Trophoblast cell (in vitro differentiated cells and primary cell): Measurements from ENCODE around the gene GLIS1.

ENCODE experiments used
- DNase-seq, 2 donors: peaks; one replicate each; pipeline ENCODE4 v3.0.0-alpha.2; 2016
- H2AFZ ChIP-seq: 2 replicates; pipeline ENCODE4 v1.6.1; 2013; ENCODE audit warnings: low read length, moderate library complexity, mild to moderate bottlenecking; ENCODE audit not compliant: insufficient read depth, poor library complexity
- H2AK5ac ChIP-seq: 2 replicates; pipeline ENCODE4 v1.6.1; 2013; ENCODE audit warnings: mild to moderate bottlenecking, low read length
- H2BK120ac ChIP-seq: 2 replicates; pipeline ENCODE4 v1.6.1; 2013; ENCODE audit warnings: low read length, mild to moderate bottlenecking, moderate library complexity; ENCODE audit not compliant: insufficient read depth, poor library complexity
- H2BK12ac ChIP-seq: 2 replicates; pipeline ENCODE4 v1.6.1; 2013; ENCODE audit warnings: mild to moderate bottlenecking, low read length, moderate library complexity
- H2BK5ac ChIP-seq: 2 replicates; pipeline ENCODE4 v1.6.1; 2013; ENCODE audit warnings: low read length, low read depth, moderate library complexity, mild to moderate bottlenecking; ENCODE audit not compliant: poor library complexity
- H3K14ac ChIP-seq: 2 replicates; pipeline ENCODE4 v1.6.1; 2013; ENCODE audit warnings: mild to moderate bottlenecking, low read length
- H3K18ac ChIP-seq: 2 replicates; pipeline ENCODE4 v1.6.1; 2013; ENCODE audit warnings: mild to moderate bottlenecking, low read length
- H3K23ac ChIP-seq: 2 replicates; pipeline ENCODE4 v1.6.1; 2013; ENCODE audit warnings: low read length
- H3K27ac ChIP-seq: 2 replicates; pipeline ENCODE4 v1.5.1; 2013; ENCODE audit warnings: low read depth, mild to moderate bottlenecking, inconsistent platforms, low read length, moderate library complexity
- H3K27me3 ChIP-seq: 2 replicates; pipeline ENCODE4 v1.6.1; 2013; ENCODE audit warnings: inconsistent platforms, mild to moderate bottlenecking, low read length, moderate library complexity; ENCODE audit not compliant: insufficient read depth
- H3K36me3 ChIP-seq, 2 experiments: 1 replicate in 1 of 2; 2 replicates in 1 of 2; pipeline ENCODE4 v1.6.1; 2013; ENCODE audit warnings: low read length in 2 of 2, mild to moderate bottlenecking in 2 of 2, moderate library complexity in 1 of 2; ENCODE audit not compliant: insufficient read depth in 2 of 2, control insufficient read depth in 1 of 2
- H3K4ac ChIP-seq: 2 replicates; pipeline ENCODE4 v1.6.1; 2013; ENCODE audit warnings: low read depth, mild to moderate bottlenecking, low read length, moderate library complexity
- H3K4me1 ChIP-seq, 2 experiments: 1 replicate in 1 of 2; 2 replicates in 1 of 2; pipeline ENCODE4 v1.6.1; 2013; ENCODE audit warnings: low read length in 2 of 2, mild to moderate bottlenecking in 2 of 2, moderate library complexity in 1 of 2; ENCODE audit not compliant: insufficient read depth in 2 of 2, control insufficient read depth in 1 of 2
- H3K4me2 ChIP-seq: 2 replicates; pipeline ENCODE4 v1.6.1; 2013; ENCODE audit warnings: inconsistent platforms, mild to moderate bottlenecking, low read length, moderate library complexity
- H3K4me3 ChIP-seq: 2 replicates; pipeline ENCODE4 v1.5.1; 2013; ENCODE audit warnings: mild to moderate bottlenecking, low read depth, low read length, inconsistent platforms
- H3K79me1 ChIP-seq: one replicate; pipeline ENCODE4 v1.6.1; 2013; ENCODE audit warnings: low read length
- H3K79me2 ChIP-seq: 2 replicates; pipeline ENCODE4 v1.6.1; 2013; ENCODE audit warnings: low read length, mild to moderate bottlenecking; ENCODE audit not compliant: control insufficient read depth, insufficient read depth, poor library complexity
- H3K9ac ChIP-seq: 2 replicates; pipeline ENCODE4 v1.6.1; 2013; ENCODE audit warnings: mild to moderate bottlenecking, low read length
- H3K9me3 ChIP-seq: 2 replicates; pipeline ENCODE4 v1.6.1; 2013; ENCODE audit warnings: low read depth, mild to moderate bottlenecking, control low read depth, inconsistent platforms, low read length; ENCODE audit not compliant: insufficient read depth
- H4K12ac ChIP-seq: 2 replicates; pipeline ENCODE4 v1.6.1; 2013; ENCODE audit warnings: low read depth, mild to moderate bottlenecking, low read length, moderate library complexity
- H4K8ac ChIP-seq: 2 replicates; pipeline ENCODE4 v1.6.1; 2013; ENCODE audit warnings: low read depth, mild to moderate bottlenecking, low read length, moderate library complexity
- H4K91ac ChIP-seq: one replicate; pipeline ENCODE4 v1.6.1; 2013; ENCODE audit warnings: low read depth, mild to moderate bottlenecking, low read length, moderate library complexity
- WGBS: extraction: QIAGEN DNeasy Blood & Tissue Kit; methylation state at CpG from one replicate; pipeline ENCODE4 v1.1.7; 2013; ENCODE audit warnings: missing lambda C conversion rate; ENCODE audit not compliant: insufficient read length, insufficient coverage; ENCODE audit errors: extremely low coverage; 5-methylcytosine and 5-hydroxymethylcytosine counted together

Gene GLIS1

GRCh38 chr1:53698384-53698980 lies 40.5 kb downstream of the GLIS1 start:
- H3K4me1 ChIP-seq = peaks cover 0 to 1% of the 10 kb centered on the region in 2 experiments
- H3K9me3 ChIP-seq = peaks cover 2% of the 10 kb centered on the region
- no peak overlapping the region for H3K18ac ChIP-seq
- no peak overlapping the region for H4K91ac ChIP-seq
- no peak overlapping the region for H3K4me2 ChIP-seq
- no peak overlapping the region for H2BK12ac ChIP-seq
- no peak overlapping the region for H3K4ac ChIP-seq
- H3K23ac ChIP-seq = no peak overlapping the region
- H2BK5ac ChIP-seq = no peak overlapping the region
- DNase-seq = no peak
- H4K12ac ChIP-seq = no peak overlapping the region
- no peaks in the 10 kb centered on the region for H3K79me2 ChIP-seq
- WGBS = no CpG with 5 or more reads among the region's 7 CpGs
- H2AK5ac ChIP-seq = no peak overlapping the region
- no peaks in the 10 kb centered on the region for H3K27me3 ChIP-seq
- H3K14ac ChIP-seq = no peak overlapping the region
- no peak overlapping the region for H3K27ac ChIP-seq
- no peak overlapping the region for H2AFZ ChIP-seq
- H4K8ac ChIP-seq = no peak overlapping the region
- H3K79me1 ChIP-seq = no peaks in the 10 kb centered on the region
- H3K36me3 ChIP-seq = no peaks in the 10 kb centered on the region
- no peak overlapping the region for H2BK120ac ChIP-seq
- H3K9ac ChIP-seq = no peak overlapping the region
- H3K4me3 ChIP-seq = no peak overlapping the region

GRCh38 chr1:53697721-53698383 lies 41.1 kb downstream of the GLIS1 start:
- H2AFZ ChIP-seq = no peak overlapping the region
- H2BK120ac ChIP-seq = no peak overlapping the region
- no peak overlapping the region for H4K8ac ChIP-seq
- H2BK5ac ChIP-seq = no peak overlapping the region
- no peak for DNase-seq
- H3K23ac ChIP-seq = no peak overlapping the region
- H4K91ac ChIP-seq = no peak overlapping the region
- H3K4ac ChIP-seq = no peak overlapping the region
- WGBS = no CpG with 5 or more reads among the region's 14 CpGs
- H3K36me3 ChIP-seq = no peaks in the 10 kb centered on the region
- no peak overlapping the region for H3K4me2 ChIP-seq
- no peak overlapping the region for H2AK5ac ChIP-seq
- H3K79me1 ChIP-seq = no peaks in the 10 kb centered on the region
- H3K27me3 ChIP-seq = no peaks in the 10 kb centered on the region
- no peak overlapping the region for H4K12ac ChIP-seq
- no peak overlapping the region for H2BK12ac ChIP-seq
- no peak overlapping the region for H3K18ac ChIP-seq
- H3K27ac ChIP-seq = no peak overlapping the region
- H3K79me2 ChIP-seq = no peaks in the 10 kb centered on the region
- H3K9me3 ChIP-seq = peaks cover 2% of the 10 kb centered on the region
- peaks cover 0 to 1% of the 10 kb centered on the region in 2 experiments for H3K4me1 ChIP-seq
- H3K4me3 ChIP-seq = no peak overlapping the region
- H3K14ac ChIP-seq = no peak overlapping the region
- H3K9ac ChIP-seq = no peak overlapping the region

GRCh38 chr1:53696990-53697389 lies 42.0 kb downstream of the GLIS1 start:
- no peak overlapping the region for H3K27ac ChIP-seq
- no peak overlapping the region for H3K4ac ChIP-seq
- no peak overlapping the region for H4K91ac ChIP-seq
- peaks cover 2% of the 10 kb centered on the region for H3K9me3 ChIP-seq
- WGBS = no CpG with 5 or more reads among the region's 2 CpGs
- H3K36me3 ChIP-seq = no peaks in the 10 kb centered on the region
- no peak overlapping the region for H2BK120ac ChIP-seq
- no peak overlapping the region for H2AFZ ChIP-seq
- no peak overlapping the region for H4K12ac ChIP-seq
- no peak overlapping the region for H3K4me3 ChIP-seq
- H3K9ac ChIP-seq = no peak overlapping the region
- H2AK5ac ChIP-seq = no peak overlapping the region
- no peaks in the 10 kb centered on the region for H3K27me3 ChIP-seq
- no peak overlapping the region for H2BK12ac ChIP-seq
- H3K23ac ChIP-seq = no peak overlapping the region
- H3K79me2 ChIP-seq = no peaks in the 10 kb centered on the region
- H3K14ac ChIP-seq = no peak overlapping the region
- peaks cover 0 to 1% of the 10 kb centered on the region in 2 experiments for H3K4me1 ChIP-seq
- no peak overlapping the region for H4K8ac ChIP-seq
- DNase-seq = no peak
- no peak overlapping the region for H2BK5ac ChIP-seq
- H3K79me1 ChIP-seq = no peaks in the 10 kb centered on the region
- H3K18ac ChIP-seq = no peak overlapping the region
- H3K4me2 ChIP-seq = no peak overlapping the region

- Histone ChIP-seq H3K18ac (no peak overlapping the region), H3K79me1 (no peaks in the 10 kb centered on the region), H2AK5ac (no peak overlapping the region), H2AFZ (no peak overlapping the region), H4K12ac (no peak overlapping the region), H3K9ac (no peak overlapping the region), H2BK12ac (no peak overlapping the region), H3K79me2 (no peaks in the 10 kb centered on the region), H3K27ac (no peak overlapping the region), H2BK120ac (no peak overlapping the region), H3K36me3 (no peaks in the 10 kb centered on the region), H2BK5ac (no peak overlapping the region), H3K27me3 (no peaks in the 10 kb centered on the region), H3K4ac (no peak overlapping the region), H3K23ac (no peak overlapping the region), H3K4me3 (no peak overlapping the region), H4K8ac (no peak overlapping the region), H3K4me1 (peaks cover 0 to 1% of the 10 kb centered on the region in 2 experiments), H3K14ac (no peak overlapping the region), H4K91ac (no peak overlapping the region), H3K4me2 (no peak overlapping the region), H3K9me3 (peaks cover 2% of the 10 kb centered on the region)
- no CpG with 5 or more reads among the region's 11 CpGs for WGBS
- no peak for DNase-seq
These were observed 42.4 kb downstream of the GLIS1 start for GRCh38 chr1:53696571-53696970.
